A549 (cell line): ENCODE measurements around the gene FAXDC2. TPM values are rescaled to one million over a fixed set of nuclear protein-coding genes. Genes with fewer than 3 reads are reported as not detected.

Experiments used
- ATAC-seq, 2 experiments: fragments of 200-7000 bp in 1 of 2; fragments of >200 bp in 1 of 2; cut with Nextera tagmentation in 1 of 2; cut with Tn5 transposase in 1 of 2; 3 replicates each; pipeline versions ENCODE4 v1.8.0 to v1.9.1; 2018 to 2020; ENCODE audit warnings: mild to moderate bottlenecking in 1 of 2, moderate library complexity in 1 of 2
- CTCF ChIA-PET: fragments of 300-600 bp; sonication (Branson Sonifier 250); formaldehyde crosslinking; extraction: SDS; loops from one replicate; lab custom pipeline; 2021; ENCODE audit warnings: antibody characterized with exemption, inconsistent platforms; lab: Yijun Ruan, JAX
- POLR2A ChIA-PET: fragments of 350-600 bp; formaldehyde crosslinking; extraction: SDS; loops from one replicate; lab custom pipeline; 2021; ENCODE audit warnings: antibody characterized with exemption, inconsistent platforms; lab: Yijun Ruan, JAX
- DNase-seq, 2 experiments: peaks; one replicate each; pipeline versions ENCODE4 v3.0.0 to v3.0.0-alpha.2; 2011 to 2016; ENCODE audit warnings: low read depth in 1 of 2, low spot score in 1 of 2
- FAIRE-seq: peaks from 2 replicates; lab custom pipeline; 2011; peaks lifted over from hg19 to GRCh38; lab: Jason Lieb, UNC
- H3K27ac ChIP-seq, 2 experiments: fragments of >200 bp; sonication (Bioruptor Twin); formaldehyde crosslinking; 3 replicates each; pipeline ENCODE4 v1.5.1; 2016 to 2017
- H3K4me1 ChIP-seq: fragments of >200 bp; sonication (Bioruptor Twin); formaldehyde crosslinking; 3 replicates; pipeline ENCODE4 v1.6.1; 2016
- H3K4me2 ChIP-seq: fragments of >200 bp; sonication (Bioruptor Twin); formaldehyde crosslinking; 3 replicates; pipeline ENCODE4 v1.6.1; 2016
- H3K4me3 ChIP-seq: fragments of >200 bp; sonication (Bioruptor Twin); formaldehyde crosslinking; 3 replicates; pipeline ENCODE4 v1.5.1; 2016
- H3K9me3 ChIP-seq: fragments of >200 bp; sonication (Bioruptor Twin); formaldehyde crosslinking; 3 replicates; pipeline ENCODE4 v1.6.1; 2016
- BHLHE40 ChIP-seq: IDR thresholded peaks from 2 replicates; pipeline ENCODE4 v1.6.1; 2012; ENCODE audit warnings: low read depth, low read length, inconsistent platforms
- CEBPB ChIP-seq, 2 experiments: fragments of >200 bp in 1 of 2; sonication (Bioruptor Twin) in 1 of 2; formaldehyde crosslinking in 1 of 2; IDR thresholded peaks; 2 replicates each; pipeline ENCODE4 v1.6.1; 2012 to 2016
- EHF ChIP-seq: fragments of 250-450 bp; sonication (Bioruptor Pico); IDR thresholded peaks from 2 replicates; pipeline ENCODE4 v1.5.0; 2020; ENCODE audit warnings: mild to moderate bottlenecking
- FOSB ChIP-seq: fragments of 250-450 bp; sonication (Bioruptor Pico); IDR thresholded peaks from 2 replicates; pipeline ENCODE4 v1.5.0; 2020; ENCODE audit warnings: mild to moderate bottlenecking, moderate library complexity
- FOSL2 ChIP-seq, 2 experiments: fragments of 450-650 bp in 1 of 2; fragments of >200 bp in 1 of 2; sonication (Bioruptor Twin) in 1 of 2; formaldehyde crosslinking; IDR thresholded peaks; 2 replicates each; pipeline versions ENCODE4 v1.5.0 to v1.6.1; 2016 to 2020; ENCODE audit warnings: mild to moderate bottlenecking in 1 of 2, moderate library complexity in 1 of 2
- GATA3 ChIP-seq: IDR thresholded peaks from 2 replicates; pipeline ENCODE4 v1.6.1; 2012; ENCODE audit warnings: borderline replicate concordance
- HDAC2 ChIP-seq: fragments of 200-600 bp; sonication (generic); IDR thresholded peaks from 2 replicates; pipeline ENCODE4 v1.6.1; 2016
- POLR2AphosphoS2 ChIP-seq: conservative IDR thresholded peaks from 2 replicates; pipeline ENCODE4 v1.6.1; 2012; ENCODE audit warnings: low read length, improper control_type of control experiment, inconsistent platforms
- RAD21 ChIP-seq, 2 experiments: fragments of >200 bp in 1 of 2; sonication (Bioruptor Twin) in 1 of 2; formaldehyde crosslinking in 1 of 2; IDR thresholded peaks in 1 of 2; conservative IDR thresholded peaks in 1 of 2; 2 replicates in 1 of 2; 3 replicates in 1 of 2; pipeline ENCODE4 v1.6.1; 2012 to 2018; ENCODE audit warnings: inconsistent platforms in 1 of 2
- RARB ChIP-seq: fragments of 250-450 bp; sonication (Bioruptor Pico); IDR thresholded peaks from 2 replicates; pipeline ENCODE4 v1.8.0; 2021; ENCODE audit warnings: mild to moderate bottlenecking, moderate library complexity
- RNF2 ChIP-seq: fragments of 200-600 bp; sonication (generic); IDR thresholded peaks from 2 replicates; pipeline ENCODE4 v1.6.1; 2016; ENCODE audit warnings: low read depth, mild to moderate bottlenecking, antibody characterized with exemption, moderate library complexity, borderline replicate concordance
- SMC3 ChIP-seq: fragments of >200 bp; sonication (Bioruptor Twin); formaldehyde crosslinking; IDR thresholded peaks from 3 replicates; pipeline ENCODE4 v1.6.1; 2018; ENCODE audit warnings: inconsistent platforms
- TFCP2L1 ChIP-seq: fragments of 250-450 bp; sonication (Bioruptor Pico); IDR thresholded peaks from 2 replicates; pipeline ENCODE4 v1.5.0; 2021; ENCODE audit warnings: mild to moderate bottlenecking
- TP53 ChIP-seq: fragments of 250-450 bp; sonication (Bioruptor Pico); IDR thresholded peaks from 2 replicates; pipeline ENCODE4 v1.5.0; 2021; ENCODE audit warnings: mild to moderate bottlenecking, moderate library complexity
- WGBS: methylation state at CpG from one replicate; pipeline ENCODE4 v1.1.6; 2017; ENCODE audit errors: missing lambda C conversion rate; 5-methylcytosine and 5-hydroxymethylcytosine counted together
- polyA plus RNA-seq, 4 experiments: library from polyadenylated mRNA; depleted of rRNA in 3 of 4; stranded (reverse); fragments of >200 nt; fragmentation: RNase III in 1 of 4; extraction: RNeasy Plus Mini Kit Qiagen cat#74134 plus additional on column Dnase treatment in 1 of 4; gene quantifications; 2 replicates in 3 of 4; 3 replicates in 1 of 4; pipeline ENCODE4 v1.2.3, GENCODE V29; 2011 to 2017
- TF ChIP-seq, protein P1 (sequence below): fragments of 450-650 bp; IDR thresholded peaks from 2 replicates; pipeline ENCODE4 v1.6.1; 2014; ENCODE audit warnings: antibody characterized with exemption
- TF ChIP-seq, protein P2 (sequence below): fragments of 200-600 bp; sonication (generic); IDR thresholded peaks from 2 replicates; pipeline ENCODE4 v1.6.1; 2016; ENCODE audit warnings: antibody characterized with exemption, mild to moderate bottlenecking, moderate library complexity
- TF ChIP-seq, protein P3 (sequence below): fragments of 150-350 bp; IDR thresholded peaks from 2 replicates; pipeline ENCODE4 v1.6.1; 2014; ENCODE audit warnings: low read depth, mild to moderate bottlenecking, low read length
- TF ChIP-seq, protein P4 (sequence below): fragments of >200 bp; sonication (Bioruptor Twin); formaldehyde crosslinking; IDR thresholded peaks from 2 replicates; pipeline ENCODE4 v1.6.1; 2016
- TF ChIP-seq, protein P5 (sequence below): IDR thresholded peaks from 2 replicates; pipeline ENCODE4 v1.6.1; 2012; ENCODE audit warnings: low read depth, borderline replicate concordance

The FAXDC2 gene
- polyA plus RNA-seq, 2 of the 4 experiments (the other 2 are of a cell fraction) = 0.14 to 0.94 TPM

DNA sequence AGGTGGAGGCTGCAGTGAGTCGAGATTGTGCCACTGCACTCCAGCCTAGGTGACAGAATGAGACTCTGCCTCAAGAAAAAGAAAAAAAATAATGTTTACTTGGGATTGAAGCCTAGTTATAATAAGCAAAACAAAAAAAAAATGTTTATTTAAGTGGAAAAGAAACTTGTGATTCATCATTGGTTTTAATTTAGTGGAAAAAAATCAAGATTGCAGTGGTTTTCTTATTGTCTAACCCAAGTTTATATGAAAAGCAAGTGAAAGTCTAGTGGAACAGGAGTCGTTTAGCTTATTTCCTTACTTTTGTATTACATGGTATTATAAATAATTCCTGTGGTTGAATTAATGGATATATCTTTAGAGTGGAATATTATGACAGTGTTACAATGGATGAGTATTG, 16.4 kb upstream of the FAXDC2 start (continued):
- TF ChIP-seq, protein P1, sequence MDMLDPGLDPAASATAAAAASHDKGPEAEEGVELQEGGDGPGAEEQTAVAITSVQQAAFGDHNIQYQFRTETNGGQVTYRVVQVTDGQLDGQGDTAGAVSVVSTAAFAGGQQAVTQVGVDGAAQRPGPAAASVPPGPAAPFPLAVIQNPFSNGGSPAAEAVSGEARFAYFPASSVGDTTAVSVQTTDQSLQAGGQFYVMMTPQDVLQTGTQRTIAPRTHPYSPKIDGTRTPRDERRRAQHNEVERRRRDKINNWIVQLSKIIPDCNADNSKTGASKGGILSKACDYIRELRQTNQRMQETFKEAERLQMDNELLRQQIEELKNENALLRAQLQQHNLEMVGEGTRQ = no peak
- TF ChIP-seq, protein P2, sequence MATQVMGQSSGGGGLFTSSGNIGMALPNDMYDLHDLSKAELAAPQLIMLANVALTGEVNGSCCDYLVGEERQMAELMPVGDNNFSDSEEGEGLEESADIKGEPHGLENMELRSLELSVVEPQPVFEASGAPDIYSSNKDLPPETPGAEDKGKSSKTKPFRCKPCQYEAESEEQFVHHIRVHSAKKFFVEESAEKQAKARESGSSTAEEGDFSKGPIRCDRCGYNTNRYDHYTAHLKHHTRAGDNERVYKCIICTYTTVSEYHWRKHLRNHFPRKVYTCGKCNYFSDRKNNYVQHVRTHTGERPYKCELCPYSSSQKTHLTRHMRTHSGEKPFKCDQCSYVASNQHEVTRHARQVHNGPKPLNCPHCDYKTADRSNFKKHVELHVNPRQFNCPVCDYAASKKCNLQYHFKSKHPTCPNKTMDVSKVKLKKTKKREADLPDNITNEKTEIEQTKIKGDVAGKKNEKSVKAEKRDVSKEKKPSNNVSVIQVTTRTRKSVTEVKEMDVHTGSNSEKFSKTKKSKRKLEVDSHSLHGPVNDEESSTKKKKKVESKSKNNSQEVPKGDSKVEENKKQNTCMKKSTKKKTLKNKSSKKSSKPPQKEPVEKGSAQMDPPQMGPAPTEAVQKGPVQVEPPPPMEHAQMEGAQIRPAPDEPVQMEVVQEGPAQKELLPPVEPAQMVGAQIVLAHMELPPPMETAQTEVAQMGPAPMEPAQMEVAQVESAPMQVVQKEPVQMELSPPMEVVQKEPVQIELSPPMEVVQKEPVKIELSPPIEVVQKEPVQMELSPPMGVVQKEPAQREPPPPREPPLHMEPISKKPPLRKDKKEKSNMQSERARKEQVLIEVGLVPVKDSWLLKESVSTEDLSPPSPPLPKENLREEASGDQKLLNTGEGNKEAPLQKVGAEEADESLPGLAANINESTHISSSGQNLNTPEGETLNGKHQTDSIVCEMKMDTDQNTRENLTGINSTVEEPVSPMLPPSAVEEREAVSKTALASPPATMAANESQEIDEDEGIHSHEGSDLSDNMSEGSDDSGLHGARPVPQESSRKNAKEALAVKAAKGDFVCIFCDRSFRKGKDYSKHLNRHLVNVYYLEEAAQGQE = no peak

DNA sequence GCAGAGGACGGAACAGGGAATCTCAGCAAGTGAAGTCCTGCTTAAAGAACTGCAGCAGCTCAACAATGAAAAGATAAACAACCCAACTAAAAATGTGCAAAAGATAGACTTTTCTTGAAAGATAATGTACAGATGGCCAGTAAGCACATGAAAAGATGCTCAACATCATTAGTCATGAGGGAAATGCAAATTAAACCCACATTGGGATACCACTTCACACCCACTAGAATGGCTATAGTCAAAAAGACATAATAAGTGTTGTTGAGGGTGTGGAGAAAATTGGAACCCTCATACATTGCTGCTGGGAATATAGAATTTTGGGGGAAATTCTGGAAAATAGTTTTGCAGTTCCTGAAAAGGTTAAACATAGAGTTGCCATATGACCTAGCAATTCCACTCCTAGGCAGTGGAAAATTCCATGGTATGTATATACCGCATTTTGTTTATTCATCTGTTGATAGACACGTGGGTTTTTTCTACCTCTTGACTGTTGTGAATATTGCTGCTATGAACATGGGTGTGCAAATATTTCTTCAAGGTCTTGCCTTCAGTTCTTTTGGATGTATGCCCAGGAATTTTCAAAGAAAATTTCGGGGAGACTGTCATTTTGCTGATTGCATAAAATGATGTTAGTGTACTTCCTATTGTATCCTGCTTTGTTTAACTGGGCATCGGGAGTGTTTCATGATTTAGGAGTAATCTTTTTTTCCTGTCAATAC, 15.2 kb upstream of the FAXDC2 start:
- Histone ChIP-seq H3K4me1 (peaks cover 28% of the 10 kb centered on the region), H3K27ac (no peak overlapping the region)
- POLR2A ChIA-PET = no interaction called here
- ATAC-seq = no peak
- no peak for FAIRE-seq
- TF ChIP-seq GATA3 (no peak), RARB (CRISPR knock-in tag) (no peak), RAD21 (conservative IDR thresholded peaks at IDR 0.05 in 1 of 2, IDR thresholded peaks at IDR 0.05 in 1 of 2) (no peak), CEBPB (IDR thresholded peaks at IDR 0.05) (no peak), HDAC2 (no peak), TP53 (no peak), POLR2AphosphoS2 (no peak), RNF2 (no peak), FOSB (CRISPR knock-in tag) (no peak), EHF (CRISPR knock-in tag) (no peak), BHLHE40 (no peak), SMC3 (no peak), TFCP2L1 (CRISPR knock-in tag) (no peak), FOSL2 (IDR thresholded peaks at IDR 0.05) (no peak), FOSL2 (CRISPR knock-in tag; IDR thresholded peaks at IDR 0.05) (no peak)
- TF ChIP-seq, protein P3, sequence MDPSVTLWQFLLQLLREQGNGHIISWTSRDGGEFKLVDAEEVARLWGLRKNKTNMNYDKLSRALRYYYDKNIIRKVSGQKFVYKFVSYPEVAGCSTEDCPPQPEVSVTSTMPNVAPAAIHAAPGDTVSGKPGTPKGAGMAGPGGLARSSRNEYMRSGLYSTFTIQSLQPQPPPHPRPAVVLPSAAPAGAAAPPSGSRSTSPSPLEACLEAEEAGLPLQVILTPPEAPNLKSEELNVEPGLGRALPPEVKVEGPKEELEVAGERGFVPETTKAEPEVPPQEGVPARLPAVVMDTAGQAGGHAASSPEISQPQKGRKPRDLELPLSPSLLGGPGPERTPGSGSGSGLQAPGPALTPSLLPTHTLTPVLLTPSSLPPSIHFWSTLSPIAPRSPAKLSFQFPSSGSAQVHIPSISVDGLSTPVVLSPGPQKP = no peak
- TF ChIP-seq, protein P4, sequence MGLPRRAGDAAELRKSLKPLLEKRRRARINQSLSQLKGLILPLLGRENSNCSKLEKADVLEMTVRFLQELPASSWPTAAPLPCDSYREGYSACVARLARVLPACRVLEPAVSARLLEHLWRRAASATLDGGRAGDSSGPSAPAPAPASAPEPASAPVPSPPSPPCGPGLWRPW = no peak
- TF ChIP-seq, protein P5, sequence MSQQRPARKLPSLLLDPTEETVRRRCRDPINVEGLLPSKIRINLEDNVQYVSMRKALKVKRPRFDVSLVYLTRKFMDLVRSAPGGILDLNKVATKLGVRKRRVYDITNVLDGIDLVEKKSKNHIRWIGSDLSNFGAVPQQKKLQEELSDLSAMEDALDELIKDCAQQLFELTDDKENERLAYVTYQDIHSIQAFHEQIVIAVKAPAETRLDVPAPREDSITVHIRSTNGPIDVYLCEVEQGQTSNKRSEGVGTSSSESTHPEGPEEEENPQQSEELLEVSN = no peak
- TF ChIP-seq, all 56 proteins: peak for 0
- WGBS = 58% methylated on average over 5 of the region's 5 CpGs
- Histone ChIP-seq H3K4me2 (0 out of 3 replicates have a peak overlapping the region, but pooled peaks have one; percentile 6), H3K9me3 (no peaks in the 10 kb centered on the region), H3K4me3 (no peak overlapping the region)
- DNase-seq = no peak
- CTCF ChIA-PET = no interaction called here
